HFF-Myc (cell line): ENCODE measurements around the gene TMEM154.

ENCODE experiments used
- DNase-seq: peaks from one replicate; pipeline ENCODE4 v3.0.0-alpha.2; 2011; ENCODE audit warnings: low read depth; ENCODE audit errors: extremely low read depth
- H3K4me3 ChIP-seq: replicated peaks from 2 replicates; pipeline ENCODE4 v1.5.1; 2011; ENCODE audit warnings: low read depth, mild to moderate bottlenecking, control low read depth, low read length
- TF ChIP-seq, protein P1 (sequence below): IDR thresholded peaks from 2 replicates; pipeline ENCODE4 v1.5.1; 2012; ENCODE audit warnings: mild to moderate bottlenecking, low read depth, low read length, control low read depth; ENCODE audit errors: missing control alignments

The TMEM154 gene

DNA sequence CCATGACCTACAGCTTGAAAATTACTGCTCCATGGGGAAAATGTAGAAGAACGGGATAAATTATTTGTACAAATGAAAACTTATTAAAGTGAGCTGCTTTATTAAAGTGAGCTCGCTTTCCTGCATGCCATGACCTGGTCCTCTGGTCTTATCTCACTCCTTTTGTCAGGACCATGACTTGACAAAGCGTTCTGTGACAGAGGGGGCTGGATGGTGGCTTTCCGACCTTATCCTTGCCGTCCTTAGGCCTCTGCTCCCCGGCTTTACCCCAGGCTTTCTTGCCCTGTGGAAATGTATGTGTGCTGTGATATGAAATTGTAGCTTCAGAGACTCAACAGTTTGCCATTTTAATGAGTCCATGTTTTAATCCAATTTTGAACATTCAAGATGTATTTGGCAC, 99.9 kb downstream of the TMEM154 start:
- no peak overlapping the region for H3K4me3 ChIP-seq
- TF ChIP-seq, protein P1, sequence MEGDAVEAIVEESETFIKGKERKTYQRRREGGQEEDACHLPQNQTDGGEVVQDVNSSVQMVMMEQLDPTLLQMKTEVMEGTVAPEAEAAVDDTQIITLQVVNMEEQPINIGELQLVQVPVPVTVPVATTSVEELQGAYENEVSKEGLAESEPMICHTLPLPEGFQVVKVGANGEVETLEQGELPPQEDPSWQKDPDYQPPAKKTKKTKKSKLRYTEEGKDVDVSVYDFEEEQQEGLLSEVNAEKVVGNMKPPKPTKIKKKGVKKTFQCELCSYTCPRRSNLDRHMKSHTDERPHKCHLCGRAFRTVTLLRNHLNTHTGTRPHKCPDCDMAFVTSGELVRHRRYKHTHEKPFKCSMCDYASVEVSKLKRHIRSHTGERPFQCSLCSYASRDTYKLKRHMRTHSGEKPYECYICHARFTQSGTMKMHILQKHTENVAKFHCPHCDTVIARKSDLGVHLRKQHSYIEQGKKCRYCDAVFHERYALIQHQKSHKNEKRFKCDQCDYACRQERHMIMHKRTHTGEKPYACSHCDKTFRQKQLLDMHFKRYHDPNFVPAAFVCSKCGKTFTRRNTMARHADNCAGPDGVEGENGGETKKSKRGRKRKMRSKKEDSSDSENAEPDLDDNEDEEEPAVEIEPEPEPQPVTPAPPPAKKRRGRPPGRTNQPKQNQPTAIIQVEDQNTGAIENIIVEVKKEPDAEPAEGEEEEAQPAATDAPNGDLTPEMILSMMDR: no peak

DNA sequence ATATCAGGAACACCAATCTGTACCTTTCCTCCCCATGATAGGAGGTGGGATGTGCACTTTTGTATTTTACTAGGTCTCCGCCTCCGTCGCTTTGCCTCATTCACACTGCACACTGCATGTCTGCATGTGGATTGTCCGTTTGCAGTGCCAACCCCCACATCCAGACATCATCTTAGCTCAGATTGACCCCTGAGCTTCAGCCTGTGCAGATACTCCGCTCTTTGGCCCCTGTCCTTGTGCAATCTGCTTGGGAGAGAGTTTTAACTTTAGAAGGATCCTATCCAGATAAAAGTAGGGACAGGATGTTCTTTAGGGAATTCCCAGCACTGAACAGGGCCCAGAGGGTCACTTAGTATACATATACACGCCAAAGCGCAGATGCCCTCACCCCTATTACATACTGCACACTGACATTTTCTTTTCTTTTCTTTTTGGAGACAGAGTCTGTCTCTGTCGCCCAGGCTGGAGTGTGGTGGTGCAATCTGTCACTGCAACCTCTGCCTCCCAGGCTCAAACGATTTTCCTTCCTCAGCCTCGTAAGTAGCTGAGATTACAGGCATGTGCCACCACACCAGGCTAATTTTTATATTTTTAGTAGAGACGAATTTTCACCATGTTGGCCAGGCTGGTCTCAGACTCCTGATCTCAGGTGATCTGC, 100.6 kb downstream of the TMEM154 start:
- DNase-seq: no peak
- H3K4me3 ChIP-seq: no peak overlapping the region
- TF ChIP-seq, protein P1: no peak

More for the DNA sequence above, 99.9 kb downstream of the TMEM154 start:
- no peak for DNase-seq

DNA sequence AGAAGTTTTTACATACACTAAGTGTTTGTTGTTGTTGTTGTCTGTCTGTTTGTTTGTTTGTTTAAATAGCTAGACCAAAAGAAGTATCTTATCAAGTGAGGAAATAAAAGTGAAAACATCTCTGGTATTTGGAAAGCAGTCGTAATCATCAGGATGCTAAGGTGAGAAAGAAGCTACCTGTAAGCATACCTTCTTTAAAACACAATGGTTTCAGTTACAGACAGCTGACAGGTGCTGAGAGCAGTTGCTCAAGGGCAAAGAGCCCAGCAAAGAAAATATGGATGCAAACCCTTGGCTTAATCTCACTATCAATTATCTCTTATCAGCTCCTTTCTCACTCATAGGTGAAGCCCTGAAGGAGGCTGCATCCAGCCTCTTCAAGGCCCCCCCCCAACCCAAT, 101.1 kb downstream of the TMEM154 start:
- no peak overlapping the region for H3K4me3 ChIP-seq
- TF ChIP-seq, protein P1: no peak
- no peak for DNase-seq

DNA sequence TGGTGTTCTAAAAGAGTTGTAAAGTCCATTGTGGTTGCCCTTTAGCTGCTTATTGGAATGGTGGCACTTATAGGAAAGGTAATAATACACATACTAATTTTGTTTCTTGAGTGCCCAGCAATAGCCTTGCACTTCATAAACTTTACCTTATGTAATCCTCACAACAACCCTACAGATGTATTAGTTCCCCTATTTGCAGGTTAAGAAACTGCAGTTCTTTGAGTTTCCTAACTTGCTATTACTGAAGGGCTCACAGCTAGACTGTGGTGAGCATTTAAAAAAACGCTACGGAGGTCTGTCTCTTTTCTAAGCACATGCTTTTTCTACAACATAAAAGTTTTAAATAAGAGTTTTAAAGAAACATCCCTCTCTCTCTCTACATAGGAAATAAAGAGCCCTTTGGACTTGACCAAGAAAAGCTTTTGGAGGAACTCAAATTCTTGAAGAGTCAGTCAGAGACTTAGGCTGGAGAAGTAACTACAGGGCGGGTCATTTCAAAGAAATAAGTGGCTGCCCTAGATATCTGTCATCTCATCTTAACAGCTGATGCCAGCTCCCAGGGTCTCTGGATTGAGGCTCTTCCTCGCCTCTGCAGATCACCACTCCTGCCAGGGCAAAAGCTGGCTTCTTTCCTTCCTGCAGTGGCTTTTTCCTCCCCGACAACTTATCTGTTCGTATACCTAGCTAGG, 101.9 kb downstream of the TMEM154 start:
- no peak for DNase-seq
- no peak overlapping the region for H3K4me3 ChIP-seq
- TF ChIP-seq, protein P1: no peak

DNA sequence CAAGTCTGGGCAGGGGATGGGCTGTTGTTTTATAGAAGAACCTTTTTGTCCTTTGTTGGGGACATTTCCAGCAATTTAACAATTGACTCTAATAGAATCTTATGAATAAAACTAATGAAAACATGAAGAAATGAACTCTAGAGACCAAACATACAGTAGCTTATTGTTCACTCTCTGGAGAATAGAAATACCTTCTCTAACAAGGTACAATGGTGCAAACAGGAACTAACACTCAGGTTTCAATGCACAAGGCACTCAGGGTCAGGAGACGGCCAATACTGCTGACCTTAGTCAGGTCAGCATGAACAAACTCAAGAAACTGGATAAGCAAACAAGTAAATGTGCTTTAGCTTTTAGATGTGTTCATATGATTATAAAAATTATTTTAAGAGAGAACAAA, 104.3 kb downstream of the TMEM154 start:
- H3K4me3 ChIP-seq: no peak overlapping the region
- TF ChIP-seq, protein P1: no peak

DNA sequence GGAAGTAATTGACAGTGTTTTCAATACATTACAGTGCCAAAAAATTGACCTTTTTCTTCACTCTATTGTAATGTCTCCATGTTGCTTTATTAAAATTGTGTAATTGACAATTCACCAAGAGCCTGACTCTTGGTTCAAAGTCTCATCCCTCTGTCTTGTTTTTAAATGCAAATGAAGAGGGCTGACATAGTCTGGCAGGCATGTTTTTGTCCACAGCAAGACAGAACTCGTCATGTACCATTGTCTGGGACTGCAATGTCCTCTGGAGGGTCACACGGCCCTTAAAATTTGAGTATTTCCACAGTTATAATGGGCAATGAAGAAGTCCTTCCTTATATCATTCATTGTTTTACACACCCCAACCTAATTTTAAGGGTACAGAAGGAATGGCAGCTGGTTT, 105.9 kb downstream of the TMEM154 start:
- no peak overlapping the region for H3K4me3 ChIP-seq
- TF ChIP-seq, protein P1: no peak
- no peak for DNase-seq

More for the DNA sequence above, 104.3 kb downstream of the TMEM154 start:
- no peak for DNase-seq
